Activated T-helper 1 cell treated with anti-CD3 and anti-CD28 coated beads, Interleukin-2, amount 50 U/mL, for 16 hours (primary cell): Measurements from ENCODE around the gene GLYATL3.

Source experiments
- DNase-seq, 2 donors: peaks; one replicate each; pipeline ENCODE4 v3.0.0-alpha.2; 2020; ENCODE audit warnings: low read depth in 1 of 2, low spot score in 1 of 2

Gene GLYATL3

GRCh38 chr6:49513153-49513989 lies 13.6 kb downstream of the GLYATL3 start:
- DNase-seq = no peak

- no peak for DNase-seq
Measured at GRCh38 chr6:49514571-49515484, 15.1 kb downstream of the GLYATL3 start.

- DNase-seq = no peak
Measured at GRCh38 chr6:49515485-49516146, 15.9 kb downstream of the GLYATL3 start.

GRCh38 chr6:49516147-49516505 lies 16.4 kb downstream of the GLYATL3 start:
- DNase-seq = no peak

GRCh38 chr6:49517919-49518318 lies 18.2 kb downstream of the GLYATL3 start:
- DNase-seq = no peak

GRCh38 chr6:49519660-49520059 lies 19.9 kb downstream of the GLYATL3 start:
- no peak for DNase-seq

- no peak for DNase-seq
Measured at GRCh38 chr6:49522710-49523593, 23.2 kb downstream of the GLYATL3 start.

- DNase-seq = no peak
Measured at GRCh38 chr6:49523901-49524300, 24.2 kb downstream of the GLYATL3 start.

GRCh38 chr6:49524541-49524940 lies 24.8 kb downstream of the GLYATL3 start:
- no peak for DNase-seq

- DNase-seq = no peak
Measured at GRCh38 chr6:49526598-49526997, 26.9 kb downstream of the GLYATL3 start.

GRCh38 chr6:49527320-49527719 lies 27.6 kb downstream of the GLYATL3 start:
- DNase-seq = no peak

GRCh38 chr6:49528571-49528970 lies 28.8 kb downstream of the GLYATL3 start:
- DNase-seq = no peak

- no peak for DNase-seq
Measured at GRCh38 chr6:49530141-49530776, 30.5 kb downstream of the GLYATL3 start.

GRCh38 chr6:49531774-49532569 lies 32.2 kb downstream of the GLYATL3 start:
- DNase-seq = no peak

GRCh38 chr6:49535795-49536194 lies 36.1 kb downstream of the GLYATL3 start:
- DNase-seq = no peak

- DNase-seq = no peak
Measured at GRCh38 chr6:49539102-49539501, 39.4 kb downstream of the GLYATL3 start.

GRCh38 chr6:49540614-49541013 lies 40.9 kb downstream of the GLYATL3 start:
- no peak for DNase-seq

- DNase-seq = no peak
Measured at GRCh38 chr6:49541210-49541724, 41.5 kb downstream of the GLYATL3 start.

GRCh38 chr6:49541936-49542335 lies 42.2 kb downstream of the GLYATL3 start:
- no peak for DNase-seq
